GM12878 (cell line): ENCODE measurements around the gene SRPRB.

Source experiments
- EGR1 ChIP-seq, 2 experiments: IDR thresholded peaks; 1 replicate in 1 of 2; 2 replicates in 1 of 2; pipeline ENCODE4 v1.6.1; 2011 to 2012; ENCODE audit warnings: low read depth in 2 of 2, low read length in 2 of 2, borderline replicate concordance in 1 of 2, mild to moderate bottlenecking in 1 of 2, moderate library complexity in 1 of 2
- POLR2A ChIP-seq: IDR thresholded peaks from 2 replicates; pipeline ENCODE4 v1.6.1; 2011; ENCODE audit warnings: low read depth, mild to moderate bottlenecking, low read length
- SP1 ChIP-seq: IDR thresholded peaks from one replicate; pipeline ENCODE4 v1.6.1; 2011; ENCODE audit warnings: low read depth, low read length

DNA sequence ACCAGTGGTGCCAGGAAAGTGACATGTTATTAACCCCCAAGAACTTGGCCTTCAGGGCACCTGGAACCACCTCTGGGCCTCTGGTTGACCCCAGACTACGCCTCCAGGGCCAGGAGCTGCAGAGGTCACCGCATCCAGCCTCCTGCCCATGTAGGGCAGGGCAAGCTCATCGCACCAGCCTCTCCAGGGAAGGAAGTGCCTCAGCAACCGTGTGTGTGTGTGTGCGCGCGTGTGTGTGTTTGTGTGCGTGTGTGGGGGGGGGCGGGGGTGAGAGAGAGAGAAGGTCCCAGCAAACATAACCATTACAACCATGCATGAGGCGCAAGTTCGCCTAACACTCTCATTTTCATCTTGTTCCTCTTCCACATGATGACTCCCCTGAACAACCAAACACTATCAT, 58.3 kb downstream of the SRPRB start:
- TF ChIP-seq SP1 (no peak), POLR2A (no peak), EGR1 (IDR thresholded peaks at IDR 0.05; ENCODE audit: borderline replicate concordance in 1 of 2, low read depth in 2 of 2, low read length in 2 of 2) (no peak)
